HepG2 (cell line): ENCODE results near the gene TUBA8. TPM values are rescaled to one million over a fixed set of nuclear protein-coding genes. Genes with fewer than 3 reads are reported as not detected.

Experiments
- ARHGAP35 ChIP-seq: sonication (generic); formaldehyde crosslinking; IDR thresholded peaks from 2 replicates; pipeline ENCODE4 v1.9.0; 2022; ENCODE audit warnings: mild to moderate bottlenecking, inconsistent platforms, moderate library complexity, missing genetic modification reagents, borderline replicate concordance
- ATF2 ChIP-seq: sonication (generic); formaldehyde crosslinking; IDR thresholded peaks from 2 replicates; pipeline ENCODE4 v1.4.0; 2020; ENCODE audit warnings: missing genetic modification reagents
- BCL6 ChIP-seq: IDR thresholded peaks from 2 replicates; pipeline ENCODE4 v1.6.1; 2016; ENCODE audit warnings: missing genetic modification reagents, missing compliant biosample characterization
- GATA4 ChIP-seq: sonication (generic); IDR thresholded peaks from 2 replicates; pipeline ENCODE4 v1.6.1; 2016; ENCODE audit warnings: antibody characterized with exemption, low read depth, borderline replicate concordance
- KMT2A ChIP-seq: sonication (generic); formaldehyde crosslinking; IDR thresholded peaks from 2 replicates; pipeline ENCODE4 v1.4.0; 2020; ENCODE audit warnings: missing genetic modification reagents
- MED13 ChIP-seq: sonication (generic); formaldehyde crosslinking; IDR thresholded peaks from 2 replicates; pipeline ENCODE4 v1.5.0; 2020; ENCODE audit warnings: missing genetic modification reagents
- NR1H2 ChIP-seq: sonication (generic); formaldehyde crosslinking; IDR thresholded peaks from 2 replicates; pipeline ENCODE4 v1.8.1; 2022; ENCODE audit warnings: low read depth, missing genetic modification reagents, borderline replicate concordance
- PAXIP1 ChIP-seq: sonication (generic); formaldehyde crosslinking; conservative IDR thresholded peaks from 2 replicates; pipeline ENCODE4 v1.4.0; 2020; ENCODE audit warnings: mild to moderate bottlenecking, missing genetic modification reagents, moderate library complexity
- PPARG ChIP-seq: conservative IDR thresholded peaks from 2 replicates; pipeline ENCODE4 v1.6.1; 2016; ENCODE audit warnings: missing biosample characterization, missing genetic modification reagents
- SOX5 ChIP-seq: IDR thresholded peaks from 2 replicates; pipeline ENCODE4 v1.6.1; 2016; ENCODE audit warnings: borderline replicate concordance
- SRF ChIP-seq: IDR thresholded peaks from 2 replicates; pipeline ENCODE4 v1.6.1; 2011; ENCODE audit warnings: mild to moderate bottlenecking, low read depth, low read length, moderate library complexity
- ZFP36L2 ChIP-seq: sonication (generic); formaldehyde crosslinking; IDR thresholded peaks from 2 replicates; pipeline ENCODE4 v1.4.0; 2020; ENCODE audit warnings: missing genetic modification reagents
- ZNF224 ChIP-seq: sonication (generic); formaldehyde crosslinking; IDR thresholded peaks from 2 replicates; pipeline ENCODE4 v1.5.0; 2020; ENCODE audit warnings: mild to moderate bottlenecking, missing genetic modification reagents
- ZNF260 ChIP-seq: sonication (generic); formaldehyde crosslinking; IDR thresholded peaks from 2 replicates; pipeline ENCODE4 v1.4.0; 2020; ENCODE audit warnings: missing genetic modification reagents, low read depth, mild to moderate bottlenecking, borderline replicate concordance
- ZNF281 ChIP-seq: sonication (generic); formaldehyde crosslinking; IDR thresholded peaks from 2 replicates; pipeline ENCODE4 v1.4.0; 2020; ENCODE audit warnings: missing genetic modification reagents, borderline replicate concordance
- ZNF33B ChIP-seq: sonication (generic); formaldehyde crosslinking; IDR thresholded peaks from 2 replicates; pipeline ENCODE4 v1.5.1; 2020; ENCODE audit warnings: mild to moderate bottlenecking, missing genetic modification reagents
- ZNF556 ChIP-seq: sonication (generic); formaldehyde crosslinking; IDR thresholded peaks from 2 replicates; pipeline ENCODE4 v1.4.0; 2020; ENCODE audit warnings: mild to moderate bottlenecking, missing genetic modification reagents, borderline replicate concordance
- ZNF770 ChIP-seq: sonication (generic); formaldehyde crosslinking; IDR thresholded peaks from 2 replicates; pipeline ENCODE4 v1.5.0; 2020; ENCODE audit warnings: mild to moderate bottlenecking, missing genetic modification reagents
- ZNF792 ChIP-seq: IDR thresholded peaks from 2 replicates; pipeline ENCODE4 v1.6.1; 2016
- ZNF839 ChIP-seq: sonication (generic); formaldehyde crosslinking; IDR thresholded peaks from 2 replicates; pipeline ENCODE4 v1.4.0; 2020; ENCODE audit warnings: missing genetic modification reagents, mild to moderate bottlenecking, borderline replicate concordance
- ZSCAN31 ChIP-seq: sonication (generic); formaldehyde crosslinking; IDR thresholded peaks from 2 replicates; pipeline ENCODE4 v1.5.0; 2020; ENCODE audit warnings: low read depth, mild to moderate bottlenecking, missing genetic modification reagents
- polyA plus RNA-seq, 8 experiments: library from polyadenylated mRNA; depleted of rRNA in 3 of 8; stranded (reverse) in 7 of 8; unstranded in 1 of 8; fragments of >200 nt; fragmentation: Illumina TruSeq in 4 of 8; extraction: Trizol in 4 of 8; gene quantifications; 2 replicates each; pipeline versions ENCODE4 v1.2.1 to v1.2.3, GENCODE V29; 2011 to 2016; ENCODE audit warnings: low read depth in 4 of 8, missing spikeins in 1 of 8, mixed read lengths in 1 of 8; ENCODE audit not compliant: insufficient read depth in 1 of 8
- total RNA-seq, 5 experiments: library from RNA; depleted of rRNA; stranded (reverse); fragments of >200 nt; fragmentation: Illumina TruSeq; extraction: Trizol; gene quantifications; 2 replicates each; pipeline ENCODE4 v1.2.3, GENCODE V29; 2016; ENCODE audit warnings: low read depth in 1 of 5

Gene TUBA8
- total and polyA plus RNA-seq, 2 of the 13 experiments (the other 11 are each of a cell fraction or from before 2014, with no cell fraction given), result 0.35 to 0.69 TPM

GRCh38 chr22:18091916-18092526 lies 18.6 kb upstream of the TUBA8 start (continued):
- TF ChIP-seq SOX5 (CRISPR knock-in tag) (0 out of 2 replicates have a peak, but pooled peaks have one; percentile 58), PAXIP1 (CRISPR knock-in tag) (peak; percentile 93), MED13 (no peak), KMT2A (CRISPR knock-in tag) (peak; percentile 82; the same call in 1 of the 2 replicates), BCL6 (peak; percentile 65), ZNF33B (CRISPR knock-in tag) (no peak), ZNF556 (CRISPR knock-in tag) (peak; percentile 86), SRF (no peak), ZNF792 (CRISPR knock-in tag) (peak; percentile 22; the same call in 1 of the 2 replicates), ZNF839 (CRISPR knock-in tag) (no peak), NR1H2 (CRISPR knock-in tag) (peak; percentile 87; the same call in 1 of the 2 replicates), ZNF224 (no peak), GATA4 (no peak), ZSCAN31 (CRISPR knock-in tag) (no peak; the same call in 1 of the 2 replicates), ZNF260 (CRISPR knock-in tag) (no peak), PPARG (CRISPR knock-in tag) (peak; percentile 82), ZNF770 (CRISPR knock-in tag) (peak; percentile 82), ZNF281 (CRISPR knock-in tag) (peak; percentile 23; the same call in 1 of the 2 replicates), ATF2 (CRISPR knock-in tag) (peak; percentile 70), ARHGAP35 (CRISPR knock-in tag) (0 out of 2 replicates have a peak, but pooled peaks have one; percentile 42), ZFP36L2 (CRISPR knock-in tag) (no peak)
